Neuron (in vitro differentiated cells): Measurements from ENCODE around the gene AP1AR.
"Not testable (repeated sequence)": the region's sequence is repeated elsewhere in the genome, so short reads cannot be mapped to it uniquely, and the experiment has no call there.

Experiments used
- H2AFZ ChIP-seq: one replicate; pipeline ENCODE4 v1.6.1; 2013; ENCODE audit warnings: low read depth, mild to moderate bottlenecking, inconsistent platforms, low read length, moderate library complexity
- H3K27me3 ChIP-seq: one replicate; pipeline ENCODE4 v1.6.1; 2013; ENCODE audit warnings: low read length; ENCODE audit not compliant: insufficient read depth
- H3K36me3 ChIP-seq: one replicate; pipeline ENCODE4 v1.6.1; 2013; ENCODE audit warnings: low read length; ENCODE audit not compliant: insufficient read depth
- H3K4me1 ChIP-seq: one replicate; pipeline ENCODE4 v1.6.1; 2013; ENCODE audit warnings: low read length; ENCODE audit not compliant: insufficient read depth
- H3K4me3 ChIP-seq: 2 replicates; pipeline ENCODE4 v1.5.1; 2013; ENCODE audit warnings: mild to moderate bottlenecking, low read length, moderate library complexity
- H3K9me3 ChIP-seq: one replicate; pipeline ENCODE4 v1.6.1; 2013; ENCODE audit warnings: low read length

Gene AP1AR

GRCh38 chr4:112276113-112276512, 44.5 kb downstream of the AP1AR start:
- Histone ChIP-seq H3K4me1 (no peaks in the 10 kb centered on the region), H3K4me3 (no peak overlapping the region), H2AFZ (no peak overlapping the region), H3K36me3 (no peaks in the 10 kb centered on the region), H3K9me3 (peaks cover 7% of the 10 kb centered on the region), H3K27me3 (no peaks in the 10 kb centered on the region)

GRCh38 chr4:112277220-112277619, 45.6 kb downstream of the AP1AR start:
- Histone ChIP-seq H3K27me3 (no peaks in the 10 kb centered on the region), H3K4me3 (no peak overlapping the region), H3K4me1 (no peaks in the 10 kb centered on the region), H3K36me3 (no peaks in the 10 kb centered on the region), H3K9me3 (peaks cover 3% of the 10 kb centered on the region), H2AFZ (no peak overlapping the region)

- H3K4me1 ChIP-seq = no peaks in the 10 kb centered on the region
- no peaks in the 10 kb centered on the region for H3K36me3 ChIP-seq
- no peaks in the 10 kb centered on the region for H3K27me3 ChIP-seq
- no peak overlapping the region for H3K4me3 ChIP-seq
- H2AFZ ChIP-seq = no peak overlapping the region
- H3K9me3 ChIP-seq = peaks cover 3% of the 10 kb centered on the region
These were observed 46.3 kb downstream of the AP1AR start for GRCh38 chr4:112277705-112278448.

GRCh38 chr4:112279025-112279881, 47.7 kb downstream of the AP1AR start:
- H3K4me3 ChIP-seq = no peak overlapping the region
- H2AFZ ChIP-seq = no peak overlapping the region
- no peaks in the 10 kb centered on the region for H3K36me3 ChIP-seq
- H3K9me3 ChIP-seq = peaks cover 3% of the 10 kb centered on the region
- H3K27me3 ChIP-seq = no peaks in the 10 kb centered on the region
- peaks cover 4% of the 10 kb centered on the region for H3K4me1 ChIP-seq

GRCh38 chr4:112279882-112280315, 48.3 kb downstream of the AP1AR start:
- Histone ChIP-seq H3K4me1 (peaks cover 9% of the 10 kb centered on the region), H3K4me3 (no peak overlapping the region), H2AFZ (no peak overlapping the region), H3K27me3 (no peaks in the 10 kb centered on the region), H3K9me3 (peaks cover 3% of the 10 kb centered on the region), H3K36me3 (no peaks in the 10 kb centered on the region)

GRCh38 chr4:112280386-112281056, 48.9 kb downstream of the AP1AR start:
- Histone ChIP-seq H3K9me3 (peaks cover 3% of the 10 kb centered on the region), H3K36me3 (no peaks in the 10 kb centered on the region), H3K4me1 (peaks cover 13% of the 10 kb centered on the region), H3K27me3 (no peaks in the 10 kb centered on the region), H2AFZ (no peak overlapping the region), H3K4me3 (no peak overlapping the region)

- H3K9me3 ChIP-seq, H2AFZ ChIP-seq, H3K36me3 ChIP-seq, H3K27me3 ChIP-seq, H3K4me3 ChIP-seq: not testable (repeated sequence)
- peaks cover 13% of the 10 kb centered on the region for H3K4me1 ChIP-seq
These were observed 50.4 kb downstream of the AP1AR start for GRCh38 chr4:112281895-112282398.

- H3K36me3 ChIP-seq = no peaks in the 10 kb centered on the region
- H3K4me3 ChIP-seq = no peak overlapping the region
- H2AFZ ChIP-seq = no peak overlapping the region
- peaks cover 13% of the 10 kb centered on the region for H3K4me1 ChIP-seq
- no peaks in the 10 kb centered on the region for H3K9me3 ChIP-seq
- no peaks in the 10 kb centered on the region for H3K27me3 ChIP-seq
These were observed 51.5 kb downstream of the AP1AR start for GRCh38 chr4:112282860-112283667.

GRCh38 chr4:112284166-112284565, 52.6 kb downstream of the AP1AR start:
- Histone ChIP-seq H3K36me3 (no peaks in the 10 kb centered on the region), H3K27me3 (no peaks in the 10 kb centered on the region), H3K9me3 (no peaks in the 10 kb centered on the region), H3K4me3 (no peak overlapping the region), H2AFZ (no peak overlapping the region), H3K4me1 (peaks cover 13% of the 10 kb centered on the region)

GRCh38 chr4:112284662-112285411, 53.2 kb downstream of the AP1AR start:
- Histone ChIP-seq H3K36me3 (no peaks in the 10 kb centered on the region), H3K4me3 (peak overlapping the region; percentile 57), H2AFZ (peak overlapping the region; percentile 98), H3K9me3 (no peaks in the 10 kb centered on the region), H3K27me3 (no peaks in the 10 kb centered on the region), H3K4me1 (peaks cover 13% of the 10 kb centered on the region)

- H3K4me3 ChIP-seq = no peak overlapping the region
- H3K36me3 ChIP-seq = no peaks in the 10 kb centered on the region
- H3K9me3 ChIP-seq = no peaks in the 10 kb centered on the region
- H3K27me3 ChIP-seq = no peaks in the 10 kb centered on the region
- H2AFZ ChIP-seq = no peak overlapping the region
- H3K4me1 ChIP-seq = peaks cover 13% of the 10 kb centered on the region
These were observed 55.8 kb downstream of the AP1AR start for GRCh38 chr4:112287258-112287989.
